Measurements from ENCODE around the gene MARK2.

MARK2 gene

GRCh38 chr11:63882555-63883242 is 43.8 kb downstream of the MARK2 start:
- DNase-seq (ENCODE audit: low spot score): no peak

GRCh38 chr11:63883791-63884190 is 44.9 kb downstream of the MARK2 start:
- DNase-seq (ENCODE audit: low spot score): no peak

- no peak for DNase-seq (ENCODE audit: low spot score)
These were observed 45.5 kb downstream of the MARK2 start for GRCh38 chr11:63884196-63884932.

GRCh38 chr11:63887386-63887999 is 48.6 kb downstream of the MARK2 start:
- DNase-seq (ENCODE audit: low spot score): no peak

GRCh38 chr11:63888170-63889086 is 49.5 kb downstream of the MARK2 start:
- DNase-seq (ENCODE audit: low spot score): peak; percentile 58

GRCh38 chr11:63889344-63889743 is 50.4 kb downstream of the MARK2 start:
- no peak for DNase-seq (ENCODE audit: low spot score)

GRCh38 chr11:63890368-63890767 is 51.5 kb downstream of the MARK2 start:
- DNase-seq (ENCODE audit: low spot score): no peak

GRCh38 chr11:63892228-63892627 is 53.3 kb downstream of the MARK2 start:
- no peak for DNase-seq (ENCODE audit: low spot score)

- no peak for DNase-seq (ENCODE audit: low spot score)
These were observed 54.4 kb downstream of the MARK2 start for GRCh38 chr11:63893355-63893754.

- DNase-seq (ENCODE audit: low spot score): no peak
These were observed 57.2 kb downstream of the MARK2 start for GRCh38 chr11:63896071-63896470.

GRCh38 chr11:63897459-63898146 is 58.7 kb downstream of the MARK2 start:
- DNase-seq (ENCODE audit: low spot score): no peak

- DNase-seq (ENCODE audit: low spot score): no peak
These were observed 62.8 kb downstream of the MARK2 start for GRCh38 chr11:63901660-63902059.

GRCh38 chr11:63903884-63904283 is 65.0 kb downstream of the MARK2 start:
- no peak for DNase-seq (ENCODE audit: low spot score)

- no peak for DNase-seq (ENCODE audit: low spot score)
These were observed 65.8 kb downstream of the MARK2 start for GRCh38 chr11:63904743-63905142.

- peak; percentile 59 for DNase-seq (ENCODE audit: low spot score)
These were observed 66.3 kb downstream of the MARK2 start for GRCh38 chr11:63905179-63905578.

- no peak for DNase-seq (ENCODE audit: low spot score)
These were observed 67.2 kb downstream of the MARK2 start for GRCh38 chr11:63906087-63906486.

GRCh38 chr11:63906585-63906984 is 67.7 kb downstream of the MARK2 start:
- DNase-seq (ENCODE audit: low spot score): no peak

GRCh38 chr11:63907063-63907462 is 68.2 kb downstream of the MARK2 start:
- no peak for DNase-seq (ENCODE audit: low spot score)

- DNase-seq (ENCODE audit: low spot score): no peak
These were observed 69.1 kb downstream of the MARK2 start for GRCh38 chr11:63907808-63908530.

- no peak for DNase-seq (ENCODE audit: low spot score)
These were observed 69.9 kb downstream of the MARK2 start for GRCh38 chr11:63908631-63909401.

Measured in AG08396 (cell line).